ENCODE data around the gene ARL5B. TPM values are rescaled to one million over a fixed set of nuclear protein-coding genes. Genes with fewer than 3 reads are reported as not detected.
A peak's percentile ranks its signal among the peaks of the same experiment; 100 is the strongest.

The ARL5B gene, protein sequence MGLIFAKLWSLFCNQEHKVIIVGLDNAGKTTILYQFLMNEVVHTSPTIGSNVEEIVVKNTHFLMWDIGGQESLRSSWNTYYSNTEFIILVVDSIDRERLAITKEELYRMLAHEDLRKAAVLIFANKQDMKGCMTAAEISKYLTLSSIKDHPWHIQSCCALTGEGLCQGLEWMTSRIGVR
- polyA plus RNA-seq = 4.7 to 10.4 TPM (median 6.3 TPM) in 3 replicates
- 11.3 TPM for polyA plus RNA-seq (2011; ENCODE audit: low read depth)
- 2.9 and 6.7 TPM in 2 replicates for polyA plus RNA-seq (2011; cell fraction: cytosol; rRNA removed)
- polyA plus RNA-seq (2011; cell fraction: nucleus; rRNA removed) = 7.4 and 11.3 TPM in 2 replicates
- polyA plus RNA-seq (2012; ENCODE audit: low replicate concordance) = 5.0 and 16.3 TPM in 2 replicates
- polyA minus RNA-seq = 1.0 to 12.4 TPM (median 5.9 TPM) in 3 replicates
- polyA minus RNA-seq (2011; cell fraction: cytosol; rRNA and poly(A)+ RNA removed) = 5.9 TPM
- 8.4 and 14.4 TPM in 2 replicates for polyA minus RNA-seq (2011; cell fraction: nucleus; rRNA and poly(A)+ RNA removed)

DNA sequence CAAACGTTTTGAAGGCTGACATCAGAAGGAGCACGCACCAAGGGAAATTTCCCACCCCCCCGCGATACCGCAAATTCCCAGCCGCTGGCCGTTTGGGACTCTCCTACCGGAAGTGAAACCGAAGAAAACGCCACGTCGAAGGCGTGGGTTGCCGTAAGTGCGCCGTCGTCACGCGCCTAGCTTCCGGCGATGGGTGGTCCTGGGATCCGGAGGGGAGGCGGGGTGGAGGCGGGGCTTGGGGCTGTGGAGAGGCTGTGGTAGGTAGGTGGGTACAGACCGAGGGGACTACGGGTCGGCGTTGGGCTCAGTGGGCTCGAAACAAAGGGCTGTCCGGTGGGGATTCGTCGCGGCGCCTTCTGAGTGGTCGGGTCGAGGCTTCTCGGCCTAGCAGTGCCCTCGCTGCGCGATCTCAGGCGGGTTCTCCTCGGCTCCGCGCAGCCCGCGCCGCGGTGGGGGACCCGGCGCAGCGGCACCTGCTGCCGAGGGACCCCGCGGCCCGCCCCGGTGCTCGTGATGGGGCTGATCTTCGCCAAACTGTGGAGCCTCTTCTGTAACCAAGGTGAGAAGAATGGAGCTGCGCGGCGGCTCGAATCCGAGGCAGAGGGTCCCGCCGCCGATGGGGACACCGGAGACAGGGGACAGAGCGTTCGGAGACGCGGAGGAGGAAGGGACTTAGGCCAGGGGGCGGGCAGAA is at the start of gene ARL5B:
Gene ARL5B (plus strand): TSS at position 307 of the 694 bp plus-strand sequence. CDS start 207 bp downstream, at position 514.
- Histone ChIP-seq H3K27ac (ENCODE audit: control insufficient read depth, insufficient read depth, low read length) (peak within 1 kb of the TSS; percentile 90), H3K36me3 (ENCODE audit: control insufficient read depth in 2 of 2, extremely low read depth in 1 of 2, insufficient read depth in 2 of 2, low read length in 2 of 2) (peaks cover 0 to 6% of the 10 kb centered on the region in 2 experiments), H3K27me3 (ENCODE audit: control insufficient read depth, extremely low read depth, insufficient read depth, low read length) (no peaks in the 10 kb centered on the region), H3K4me2 (ENCODE audit: control insufficient read depth, extremely low read depth, insufficient read depth, low read depth, low read length) (peak within 1 kb of the TSS; percentile 97), H4K20me1 (ENCODE audit: control insufficient read depth, extremely low read depth, insufficient read depth, low read length) (no peaks in the 10 kb centered on the region), H3K79me2 (ENCODE audit: control insufficient read depth, insufficient read depth, low read length) (peaks cover 50% of the 10 kb centered on the region), H3K9me3 (ENCODE audit: control insufficient read depth, low read depth, low read length) (no peaks in the 10 kb centered on the region), H3K4me1 (ENCODE audit: control insufficient read depth, extremely low read depth, insufficient read depth, low read length) (peaks cover 16% of the 10 kb centered on the region), H3K9me1 (ENCODE audit: control insufficient read depth, extremely low read depth, insufficient read depth, low read length) (no peaks in the 10 kb centered on the region), H3K4me3 (ENCODE audit: control insufficient read depth in 2 of 3, extremely low read depth in 1 of 3, insufficient read depth in 2 of 3, low read depth in 1 of 3, low read length in 3 of 3) (peak within 1 kb of the TSS; percentile 60 to 81 (median 61)), H2AFZ (ENCODE audit: control insufficient read depth, low read length) (peak within 1 kb of the TSS; percentile 82), H3K9ac (ENCODE audit: control insufficient read depth, extremely low read depth, insufficient read depth, low read length) (peak within 1 kb of the TSS; percentile 99)
- dilution Hi-C loops (cut with MboI; ENCODE audit: extremely low pct_ligation_motif_present, low sequenced_read_pairs) = no loop called here
- FAIRE-seq (peak; percentile 69), DNase-seq (ENCODE audit: low read depth, low spot score) (peak; percentile 66)
- TF ChIP-seq, protein P1, sequence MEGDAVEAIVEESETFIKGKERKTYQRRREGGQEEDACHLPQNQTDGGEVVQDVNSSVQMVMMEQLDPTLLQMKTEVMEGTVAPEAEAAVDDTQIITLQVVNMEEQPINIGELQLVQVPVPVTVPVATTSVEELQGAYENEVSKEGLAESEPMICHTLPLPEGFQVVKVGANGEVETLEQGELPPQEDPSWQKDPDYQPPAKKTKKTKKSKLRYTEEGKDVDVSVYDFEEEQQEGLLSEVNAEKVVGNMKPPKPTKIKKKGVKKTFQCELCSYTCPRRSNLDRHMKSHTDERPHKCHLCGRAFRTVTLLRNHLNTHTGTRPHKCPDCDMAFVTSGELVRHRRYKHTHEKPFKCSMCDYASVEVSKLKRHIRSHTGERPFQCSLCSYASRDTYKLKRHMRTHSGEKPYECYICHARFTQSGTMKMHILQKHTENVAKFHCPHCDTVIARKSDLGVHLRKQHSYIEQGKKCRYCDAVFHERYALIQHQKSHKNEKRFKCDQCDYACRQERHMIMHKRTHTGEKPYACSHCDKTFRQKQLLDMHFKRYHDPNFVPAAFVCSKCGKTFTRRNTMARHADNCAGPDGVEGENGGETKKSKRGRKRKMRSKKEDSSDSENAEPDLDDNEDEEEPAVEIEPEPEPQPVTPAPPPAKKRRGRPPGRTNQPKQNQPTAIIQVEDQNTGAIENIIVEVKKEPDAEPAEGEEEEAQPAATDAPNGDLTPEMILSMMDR (optimal IDR thresholded peaks at IDR 0.05 in 1 of 3, IDR thresholded peaks at IDR 0.05 in 1 of 3, conservative IDR thresholded peaks at IDR 0.05 in 1 of 3; ENCODE audit: extremely low read depth in 1 of 3, insufficient read depth in 2 of 3, low read length in 3 of 3) = no peak

DNA sequence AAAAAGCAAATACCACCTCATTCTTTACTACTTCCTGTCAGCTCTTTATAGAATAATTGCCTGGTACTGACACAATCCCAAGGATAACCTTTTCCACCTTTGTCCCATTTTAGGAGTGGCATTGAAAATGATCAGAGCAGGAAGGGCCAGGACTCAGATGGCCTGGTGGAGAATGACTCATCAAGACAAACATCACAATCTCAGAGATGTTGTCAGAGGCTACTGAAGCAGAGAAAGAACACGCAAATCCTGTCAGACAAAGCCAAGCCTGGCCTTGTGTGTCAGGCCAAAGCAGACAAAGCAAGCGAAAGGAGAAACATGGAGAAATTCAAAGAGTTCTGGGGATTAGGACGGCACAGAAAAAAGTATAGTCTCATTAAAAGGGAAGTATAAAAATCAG is 48.7 kb upstream of the ARL5B start:
- H3K9me1 ChIP-seq (ENCODE audit: control insufficient read depth, extremely low read depth, insufficient read depth, low read length) = no peaks in the 10 kb centered on the region
- no peak overlapping the region for H3K4me3 ChIP-seq (ENCODE audit: control insufficient read depth in 2 of 3, extremely low read depth in 1 of 3, insufficient read depth in 2 of 3, low read depth in 1 of 3, low read length in 3 of 3)
- FAIRE-seq (peak; percentile 41), DNase-seq (ENCODE audit: low read depth, low spot score) (no peak)
- no peak overlapping the region for H2AFZ ChIP-seq (ENCODE audit: control insufficient read depth, low read length)
- peaks cover 0 to 3% of the 10 kb centered on the region in 2 experiments for H3K36me3 ChIP-seq (ENCODE audit: control insufficient read depth in 2 of 2, extremely low read depth in 1 of 2, insufficient read depth in 2 of 2, low read length in 2 of 2)
- TF ChIP-seq, protein P1 (optimal IDR thresholded peaks at IDR 0.05 in 1 of 3, IDR thresholded peaks at IDR 0.05 in 1 of 3, conservative IDR thresholded peaks at IDR 0.05 in 1 of 3; ENCODE audit: extremely low read depth in 1 of 3, insufficient read depth in 2 of 3, low read length in 3 of 3) = no peak
- no peak for TF ChIP-seq EZH2 (IDR thresholded peaks at IDR 0.05; ENCODE audit: low read length)
- H4K20me1 ChIP-seq (ENCODE audit: control insufficient read depth, extremely low read depth, insufficient read depth, low read length) = no peaks in the 10 kb centered on the region
- no peak overlapping the region for H3K9ac ChIP-seq (ENCODE audit: control insufficient read depth, extremely low read depth, insufficient read depth, low read length)
- no peaks in the 10 kb centered on the region for H3K27me3 ChIP-seq (ENCODE audit: control insufficient read depth, extremely low read depth, insufficient read depth, low read length)
- H3K9me3 ChIP-seq (ENCODE audit: control insufficient read depth, low read depth, low read length) = no peaks in the 10 kb centered on the region
- H3K27ac ChIP-seq (ENCODE audit: control insufficient read depth, insufficient read depth, low read length) = no peak overlapping the region
- dilution Hi-C loops (cut with MboI; ENCODE audit: extremely low pct_ligation_motif_present, low sequenced_read_pairs) = no loop called here
- H3K79me2 ChIP-seq (ENCODE audit: control insufficient read depth, insufficient read depth, low read length) = no peaks in the 10 kb centered on the region
- peaks cover 19% of the 10 kb centered on the region for H3K4me1 ChIP-seq (ENCODE audit: control insufficient read depth, extremely low read depth, insufficient read depth, low read length)
- H3K4me2 ChIP-seq (ENCODE audit: control insufficient read depth, extremely low read depth, insufficient read depth, low read depth, low read length) = peak overlapping the region; percentile 3
